Breast epithelium (tissue), 3 donors: ENCODE results near the gene WDR53.

Source experiments
- POLR2A ChIP-seq: fragments of 450-650 bp; IDR thresholded peaks from one replicate; pipeline ENCODE4 v1.6.1; 2016; ENCODE audit warnings: antibody characterized with exemption, mild to moderate bottlenecking, moderate library complexity
- TF ChIP-seq, protein P1 (sequence below), 3 donors: fragments of 450-650 bp; IDR thresholded peaks; one replicate each; pipeline ENCODE4 v1.5.1; 2016 to 2017; ENCODE audit warnings: antibody characterized with exemption in 3 of 3, mild to moderate bottlenecking in 3 of 3, moderate library complexity in 3 of 3

- TF ChIP-seq, protein P1, sequence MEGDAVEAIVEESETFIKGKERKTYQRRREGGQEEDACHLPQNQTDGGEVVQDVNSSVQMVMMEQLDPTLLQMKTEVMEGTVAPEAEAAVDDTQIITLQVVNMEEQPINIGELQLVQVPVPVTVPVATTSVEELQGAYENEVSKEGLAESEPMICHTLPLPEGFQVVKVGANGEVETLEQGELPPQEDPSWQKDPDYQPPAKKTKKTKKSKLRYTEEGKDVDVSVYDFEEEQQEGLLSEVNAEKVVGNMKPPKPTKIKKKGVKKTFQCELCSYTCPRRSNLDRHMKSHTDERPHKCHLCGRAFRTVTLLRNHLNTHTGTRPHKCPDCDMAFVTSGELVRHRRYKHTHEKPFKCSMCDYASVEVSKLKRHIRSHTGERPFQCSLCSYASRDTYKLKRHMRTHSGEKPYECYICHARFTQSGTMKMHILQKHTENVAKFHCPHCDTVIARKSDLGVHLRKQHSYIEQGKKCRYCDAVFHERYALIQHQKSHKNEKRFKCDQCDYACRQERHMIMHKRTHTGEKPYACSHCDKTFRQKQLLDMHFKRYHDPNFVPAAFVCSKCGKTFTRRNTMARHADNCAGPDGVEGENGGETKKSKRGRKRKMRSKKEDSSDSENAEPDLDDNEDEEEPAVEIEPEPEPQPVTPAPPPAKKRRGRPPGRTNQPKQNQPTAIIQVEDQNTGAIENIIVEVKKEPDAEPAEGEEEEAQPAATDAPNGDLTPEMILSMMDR (IDR thresholded peaks at IDR 0.05): no peak
- TF ChIP-seq POLR2A: no peak
These were observed 44.5 kb downstream of the WDR53 start for GRCh38 chr3:196523841-196524240.
